Left lung (tissue), 10 donors: ENCODE results near the gene HACD2. TPM values are rescaled to one million over a fixed set of nuclear protein-coding genes. Genes with fewer than 3 reads are reported as not detected.

ENCODE experiments used
- ATAC-seq: fragments of 200-7000 bp; cut with Tn5 transposase; one replicate; pipeline ENCODE4 v1.9.1; 2020; ENCODE audit warnings: moderate library complexity
- DNase-seq, 4 donors: peaks; one replicate each; pipeline ENCODE4 v3.0.0-alpha.2; 2013 to 2020
- H3K27ac ChIP-seq, 2 donors: fragments of 200-600 bp; sonication (generic) in 1 of 2; one replicate each; pipeline versions ENCODE4 v1.5.0 to v1.8.0; 2020 to 2021
- H3K27me3 ChIP-seq, 2 donors: fragments of 200-600 bp; sonication (generic) in 1 of 2; one replicate each; pipeline versions ENCODE4 v1.5.0 to v1.8.0; 2020 to 2021
- H3K36me3 ChIP-seq, 2 donors: fragments of 200-600 bp; sonication (generic) in 1 of 2; one replicate each; pipeline versions ENCODE4 v1.5.0 to v1.8.0; 2020 to 2021
- H3K4me1 ChIP-seq, 2 donors: fragments of 200-600 bp; one replicate each; pipeline ENCODE4 v1.8.0; 2021
- H3K4me3 ChIP-seq, 2 donors: fragments of 200-600 bp; sonication (generic) in 1 of 2; one replicate each; pipeline versions ENCODE4 v1.5.0 to v1.8.0; 2020 to 2021; ENCODE audit warnings: mild to moderate bottlenecking in 1 of 2
- H3K9me3 ChIP-seq, 2 donors: fragments of 200-600 bp; sonication (generic) in 1 of 2; one replicate each; pipeline versions ENCODE4 v1.5.0 to v1.8.0; 2020 to 2021
- CTCF ChIP-seq, 2 donors: fragments of 200-600 bp; sonication (generic) in 1 of 2; IDR thresholded peaks; one replicate each; pipeline versions ENCODE4 v1.5.0 to v1.8.0; 2021; ENCODE audit warnings: antibody characterized with exemption in 2 of 2
- intact Hi-C, 2 donors: fragments of 100-400 bp; cut with DNase I; formaldehyde crosslinking; loops; one replicate each; pipeline versions ENCODE4 v1.11.2 to v1.14.2; 2022
- polyA plus RNA-seq, 6 donors: library from polyadenylated mRNA; unstranded; fragments of 120-200 nt; gene quantifications; one replicate each; pipeline ENCODE4 v1.2.1, GENCODE V29; 2013; ENCODE audit not compliant: insufficient read length in 6 of 6
- total RNA-seq, 2 donors: library from RNA; stranded (reverse); fragmentation: NEBNext Ultra II Directional; extraction: Animal tissue kit (Norgen Biotek cat#: 25700); gene quantifications; one replicate each; pipeline ENCODE4 v1.2.1, GENCODE V29; 2021
- donor health status: DM: no; HTN: yes; CAD: no.
- donor health status: DM: no; HTN: no; CAD: no.

The HACD2 gene
- total and polyA plus RNA-seq, 8 donors: 33.6 to 60.9 (median 39.0) TPM

- Histone ChIP-seq H3K9me3 (no peaks in the 10 kb centered on the region), H3K27ac (no peak overlapping the region), H3K36me3 (no peaks in the 10 kb centered on the region), H3K4me1 (peaks cover 0 to 23% of the 10 kb centered on the region in 2 donors), H3K4me3 (peak overlapping the region; percentile 51 to 52), H3K27me3 (peaks cover 29 to 98% of the 10 kb centered on the region in 2 donors)
- TF ChIP-seq CTCF (IDR thresholded peaks at IDR 0.05): no peak
- DNase-seq (peak in 2 of 4 donors; percentile 49 to 81), ATAC-seq (peak; percentile 60)
- intact Hi-C loops: no loop called here
Observed at GRCh38 chr3:123449102-123449996, 135.5 kb downstream of the HACD2 start.

- Histone ChIP-seq H3K27ac (no peak within 1 kb of the TSS), H3K4me3 (peak within 1 kb of the TSS; percentile 51 to 52), H3K4me1 (peaks cover 0 to 23% of the 10 kb centered on the region in 2 donors), H3K27me3 (peaks cover 29 to 96% of the 10 kb centered on the region in 2 donors), H3K9me3 (no peaks in the 10 kb centered on the region), H3K36me3 (no peaks in the 10 kb centered on the region)
- peak; percentile 63 for ATAC-seq
- peak in 1 of 4 donors; percentile 81 for DNase-seq
- no peak for TF ChIP-seq CTCF (IDR thresholded peaks at IDR 0.05)
- intact Hi-C loops: no loop called here
Observed at GRCh38 chr3:123448536-123449101, 136.2 kb downstream of the HACD2 start, which contains the start of gene ADCY5. Gene ADCY5 (minus strand): TSS chr3:123449090. CDS start chr3:123448545, 545 bp downstream.

- Histone ChIP-seq H3K9me3 (no peaks in the 10 kb centered on the region), H3K4me1 (peaks cover 0 to 23% of the 10 kb centered on the region in 2 donors), H3K36me3 (no peaks in the 10 kb centered on the region), H3K27ac (no peak overlapping the region), H3K27me3 (peaks cover 29 to 97% of the 10 kb centered on the region in 2 donors), H3K4me3 (peak overlapping the region; percentile 51 to 52)
- ATAC-seq: peak; percentile 50
- DNase-seq: peak in 1 of 4 donors; percentile 83
- intact Hi-C loops: no loop called here
- TF ChIP-seq CTCF (IDR thresholded peaks at IDR 0.05): no peak
Observed at GRCh38 chr3:123447749-123448517, 136.9 kb downstream of the HACD2 start.

- Histone ChIP-seq H3K9me3 (no peaks in the 10 kb centered on the region), H3K27me3 (peaks cover 29 to 94% of the 10 kb centered on the region in 2 donors), H3K4me1 (peaks cover 0 to 23% of the 10 kb centered on the region in 2 donors), H3K27ac (no peak overlapping the region), H3K36me3 (no peaks in the 10 kb centered on the region), H3K4me3 (no peak overlapping the region)
- TF ChIP-seq CTCF (IDR thresholded peaks at IDR 0.05): no peak
- ATAC-seq (no peak), DNase-seq (no peak)
- intact Hi-C loops: no loop called here
Observed at GRCh38 chr3:123447416-123447748, 137.5 kb downstream of the HACD2 start.
